Endodermal cell (in vitro differentiated cells): ENCODE results near the gene SLC20A1. TPM values are rescaled to one million over a fixed set of nuclear protein-coding genes. Genes with fewer than 3 reads are reported as not detected.
A peak's percentile ranks its signal among the peaks of the same experiment; 100 is the strongest.
"Not testable (repeated sequence)": the region's sequence is repeated elsewhere in the genome, so short reads cannot be mapped to it uniquely, and the experiment has no call there.

Source experiments
- DNase-seq: peaks from one replicate; pipeline ENCODE4 v3.0.0-alpha.2; 2017
- H3K27ac ChIP-seq: 2 replicates; pipeline ENCODE4 v1.5.1; 2013; ENCODE audit warnings: mild to moderate bottlenecking, low read depth, low read length, moderate library complexity
- H3K27me3 ChIP-seq: 2 replicates; pipeline ENCODE4 v1.6.1; 2013; ENCODE audit warnings: mild to moderate bottlenecking, low read length, moderate library complexity; ENCODE audit not compliant: insufficient read depth, control insufficient read depth, poor library complexity, severe bottlenecking
- H3K36me3 ChIP-seq: 2 replicates; pipeline ENCODE4 v1.7.0; 2013; ENCODE audit warnings: mild to moderate bottlenecking, low read length, moderate library complexity; ENCODE audit not compliant: control insufficient read depth, insufficient read depth
- H3K4me1 ChIP-seq: one replicate; pipeline ENCODE4 v1.7.0; 2013; ENCODE audit warnings: low read length; ENCODE audit not compliant: control insufficient read depth, insufficient read depth
- H3K4me3 ChIP-seq: 2 replicates; pipeline ENCODE4 v1.5.1; 2013; ENCODE audit warnings: mild to moderate bottlenecking, low read length, moderate library complexity
- H3K9ac ChIP-seq: 2 replicates; pipeline ENCODE4 v1.6.1; 2013; ENCODE audit warnings: mild to moderate bottlenecking, low read length, moderate library complexity; ENCODE audit not compliant: poor library complexity, severe bottlenecking; ENCODE audit errors: extremely low read depth
- H3K9me3 ChIP-seq: 2 replicates; pipeline ENCODE4 v1.6.1; 2013; ENCODE audit warnings: mild to moderate bottlenecking, low read length, moderate library complexity; ENCODE audit not compliant: control insufficient read depth
- H3K27ac Mint-ChIP-seq: 2 replicates; pipeline ENCODE4 v1.8.0; 2020; ENCODE audit warnings: mixed read lengths
- H3K27me3 Mint-ChIP-seq: 2 replicates; pipeline ENCODE4 v1.8.0; 2021; ENCODE audit warnings: mild to moderate bottlenecking, mixed read lengths; ENCODE audit not compliant: insufficient read depth
- H3K36me3 Mint-ChIP-seq: 2 replicates; pipeline ENCODE4 v1.8.0; 2020; ENCODE audit warnings: low read depth, mixed read lengths
- H3K4me1 Mint-ChIP-seq: 2 replicates; pipeline ENCODE4 v1.8.0; 2020; ENCODE audit warnings: mixed read lengths
- H3K4me3 Mint-ChIP-seq: 2 replicates; pipeline ENCODE4 v1.8.0; 2020; ENCODE audit warnings: mild to moderate bottlenecking, moderate library complexity, mixed read lengths
- H3K9me3 Mint-ChIP-seq: 2 replicates; pipeline ENCODE4 v1.8.0; 2020; ENCODE audit warnings: mild to moderate bottlenecking, mixed read lengths
- CTCF ChIP-seq: fragments of 200-600 bp; sonication (generic); conservative IDR thresholded peaks from 2 replicates; pipeline ENCODE4 v1.5.0; 2021; ENCODE audit warnings: antibody characterized with exemption, mild to moderate bottlenecking
- WGBS, 2 experiments: methylation state at CpG; one replicate each; pipeline versions ENCODE4 v1.1.5 to v1.1.7; 2013; ENCODE audit warnings: missing lambda C conversion rate in 2 of 2, mixed read lengths in 1 of 2; ENCODE audit not compliant: insufficient coverage in 1 of 2, insufficient read length in 1 of 2; 5-methylcytosine and 5-hydroxymethylcytosine counted together
- total RNA-seq, 2 donors: library from RNA; stranded (reverse); fragmentation: NEBNext Ultra II Directional in 1 of 2; extraction: Animal tissue kit (Norgen Biotek cat#: 25700) in 1 of 2; gene quantifications; 2 replicates in 1 of 2; 3 replicates in 1 of 2; pipeline ENCODE4 v1.2.1, GENCODE V29; 2021

The SLC20A1 gene
- total RNA-seq, 2 donors from 2014 or later: 67.3 to 86.7 TPM

GRCh38 chr2:112706170-112706664 lies 60.5 kb downstream of the SLC20A1 start:
- no peak for TF ChIP-seq CTCF
- no peak overlapping the region for H3K4me3 ChIP-seq
- H3K4me1 Mint-ChIP-seq: peaks cover 7% of the 10 kb centered on the region
- no peaks in the 10 kb centered on the region for H3K9me3 ChIP-seq
- no peaks in the 10 kb centered on the region for H3K4me1 ChIP-seq
- no peaks in the 10 kb centered on the region for H3K36me3 Mint-ChIP-seq
- no peaks in the 10 kb centered on the region for H3K36me3 ChIP-seq
- H3K27me3 ChIP-seq: no peaks in the 10 kb centered on the region
- H3K9me3 Mint-ChIP-seq: no peaks in the 10 kb centered on the region
- H3K27ac Mint-ChIP-seq: peak overlapping the region; percentile 11
- no peak for DNase-seq
- H3K4me3 Mint-ChIP-seq: no peak overlapping the region
- peaks cover 5% of the 10 kb centered on the region for H3K27me3 Mint-ChIP-seq
- no peak overlapping the region for H3K27ac ChIP-seq
- H3K9ac ChIP-seq: no peak overlapping the region
- WGBS, 2 experiments: 64 to 70% methylated on average over 3 to 5 of the region's 5 CpGs

GRCh38 chr2:112706947-112707346 lies 61.2 kb downstream of the SLC20A1 start:
- not testable (repeated sequence) for H3K4me3 Mint-ChIP-seq, H3K27me3 Mint-ChIP-seq, H3K27ac Mint-ChIP-seq, H3K27ac ChIP-seq, H3K4me1 ChIP-seq, H3K4me3 ChIP-seq, H3K9ac ChIP-seq, H3K36me3 Mint-ChIP-seq, H3K27me3 ChIP-seq, H3K36me3 ChIP-seq, H3K4me1 Mint-ChIP-seq, DNase-seq, H3K9me3 Mint-ChIP-seq, H3K9me3 ChIP-seq
- 92 to 95% methylated on average over 7 to 9 of the region's 9 CpGs for WGBS, 2 experiments

- Histone ChIP-seq H3K36me3 (no peaks in the 10 kb centered on the region), H3K27ac (no peak overlapping the region), H3K27me3 (no peaks in the 10 kb centered on the region), H3K9ac (no peak overlapping the region), H3K4me1 (no peaks in the 10 kb centered on the region), H3K4me3 (no peak overlapping the region), H3K9me3 (no peaks in the 10 kb centered on the region)
- WGBS, 2 experiments: 80 to 86% methylated on average over 9 to 10 of the region's 10 CpGs
- Mint-ChIP-seq H3K27ac (no peak overlapping the region), H3K27me3 (peaks cover 7% of the 10 kb centered on the region), H3K9me3 (no peaks in the 10 kb centered on the region), H3K36me3 (no peaks in the 10 kb centered on the region), H3K4me1 (peaks cover 8% of the 10 kb centered on the region), H3K4me3 (no peak overlapping the region)
- no peak for TF ChIP-seq CTCF
- DNase-seq: no peak
These were observed 63.2 kb downstream of the SLC20A1 start for GRCh38 chr2:112708968-112709367.

- Mint-ChIP-seq H3K27ac (no peak overlapping the region), H3K27me3 (peaks cover 6% of the 10 kb centered on the region), H3K9me3 (no peaks in the 10 kb centered on the region), H3K36me3 (no peaks in the 10 kb centered on the region), H3K4me1 (peaks cover 8% of the 10 kb centered on the region), H3K4me3 (no peak overlapping the region)
- no peaks in the 10 kb centered on the region for H3K27me3 ChIP-seq
- 90 to 93% methylated on average over 4 to 6 of the region's 6 CpGs for WGBS, 2 experiments
- no peaks in the 10 kb centered on the region for H3K36me3 ChIP-seq
- no peaks in the 10 kb centered on the region for H3K4me1 ChIP-seq
- no peak for TF ChIP-seq CTCF
- H3K9me3 ChIP-seq: no peaks in the 10 kb centered on the region
- H3K4me3 ChIP-seq: no peak overlapping the region
- no peak for DNase-seq
- no peak overlapping the region for H3K27ac ChIP-seq
- H3K9ac ChIP-seq: no peak overlapping the region
These were observed 64.0 kb downstream of the SLC20A1 start for GRCh38 chr2:112709703-112710102.
